ENCODE data around the gene ARL6IP5. TPM values are rescaled to one million over a fixed set of nuclear protein-coding genes. Genes with fewer than 3 reads are reported as not detected.

The ARL6IP5 gene
- total and polyA plus RNA-seq, 12 donors: 100 to 276 (median 185) TPM

- Histone ChIP-seq H3K4me3 (no peak overlapping the region), H3K27ac (no peak overlapping the region), H3K4me1 (replicated peaks in 1 of 2) (peaks cover 0 to 12% of the 10 kb centered on the region in 2 donors), H3K36me3 (replicated peaks in 1 of 2) (no peaks in the 10 kb centered on the region), H3K9me3 (replicated peaks in 1 of 3) (no peaks in the 10 kb centered on the region), H3K27me3 (no peaks in the 10 kb centered on the region)
- WGBS, 4 donors: 0% methylated on average over 1 of the region's 1 CpG
- DNase-seq: peak; percentile 62 to 89 (median 68)
- intact Hi-C loops (cut with DNase I): no loop called here
- TF ChIP-seq, protein P1, sequence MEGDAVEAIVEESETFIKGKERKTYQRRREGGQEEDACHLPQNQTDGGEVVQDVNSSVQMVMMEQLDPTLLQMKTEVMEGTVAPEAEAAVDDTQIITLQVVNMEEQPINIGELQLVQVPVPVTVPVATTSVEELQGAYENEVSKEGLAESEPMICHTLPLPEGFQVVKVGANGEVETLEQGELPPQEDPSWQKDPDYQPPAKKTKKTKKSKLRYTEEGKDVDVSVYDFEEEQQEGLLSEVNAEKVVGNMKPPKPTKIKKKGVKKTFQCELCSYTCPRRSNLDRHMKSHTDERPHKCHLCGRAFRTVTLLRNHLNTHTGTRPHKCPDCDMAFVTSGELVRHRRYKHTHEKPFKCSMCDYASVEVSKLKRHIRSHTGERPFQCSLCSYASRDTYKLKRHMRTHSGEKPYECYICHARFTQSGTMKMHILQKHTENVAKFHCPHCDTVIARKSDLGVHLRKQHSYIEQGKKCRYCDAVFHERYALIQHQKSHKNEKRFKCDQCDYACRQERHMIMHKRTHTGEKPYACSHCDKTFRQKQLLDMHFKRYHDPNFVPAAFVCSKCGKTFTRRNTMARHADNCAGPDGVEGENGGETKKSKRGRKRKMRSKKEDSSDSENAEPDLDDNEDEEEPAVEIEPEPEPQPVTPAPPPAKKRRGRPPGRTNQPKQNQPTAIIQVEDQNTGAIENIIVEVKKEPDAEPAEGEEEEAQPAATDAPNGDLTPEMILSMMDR (IDR thresholded peaks at IDR 0.05): peak; percentile 61 to 94 (median 79)
- TF ChIP-seq POLR2A (IDR thresholded peaks at IDR 0.05): no peak
Observed at GRCh38 chr3:69120879-69121464, 36.2 kb downstream of the ARL6IP5 start.

- peaks cover 0 to 12% of the 10 kb centered on the region in 2 donors for H3K4me1 ChIP-seq (replicated peaks in 1 of 2)
- intact Hi-C loops (cut with DNase I): no loop called here
- WGBS, 4 donors: 75 to 86% (median 79%) methylated on average over 6 of the region's 6 CpGs
- no peaks in the 10 kb centered on the region for H3K9me3 ChIP-seq (replicated peaks in 1 of 3)
- no peaks in the 10 kb centered on the region for H3K36me3 ChIP-seq (replicated peaks in 1 of 2)
- no peaks in the 10 kb centered on the region for H3K27me3 ChIP-seq
- TF ChIP-seq, protein P1 (IDR thresholded peaks at IDR 0.05): no peak
- no peak for TF ChIP-seq POLR2A (IDR thresholded peaks at IDR 0.05)
- no peak for DNase-seq
- H3K27ac ChIP-seq: no peak overlapping the region
- no peak overlapping the region for H3K4me3 ChIP-seq
Observed at GRCh38 chr3:69121513-69121912, 36.8 kb downstream of the ARL6IP5 start.

- Histone ChIP-seq H3K4me1 (replicated peaks in 1 of 2) (peaks cover 0 to 12% of the 10 kb centered on the region in 2 donors), H3K27me3 (no peaks in the 10 kb centered on the region), H3K27ac (peak overlapping the region in 1 of 5 donors; percentile 21), H3K4me3 (no peak overlapping the region), H3K9me3 (replicated peaks in 1 of 3) (no peaks in the 10 kb centered on the region), H3K36me3 (replicated peaks in 1 of 2) (no peaks in the 10 kb centered on the region)
- TF ChIP-seq, protein P1 (IDR thresholded peaks at IDR 0.05): no peak
- no peak for TF ChIP-seq POLR2A (IDR thresholded peaks at IDR 0.05)
- 36 to 48% (median 39%) methylated on average over 8 of the region's 8 CpGs for WGBS, 4 donors
- DNase-seq: no peak
- intact Hi-C loops (cut with DNase I): no loop called here
Observed at GRCh38 chr3:69121950-69122349, 37.2 kb downstream of the ARL6IP5 start.

DNA sequence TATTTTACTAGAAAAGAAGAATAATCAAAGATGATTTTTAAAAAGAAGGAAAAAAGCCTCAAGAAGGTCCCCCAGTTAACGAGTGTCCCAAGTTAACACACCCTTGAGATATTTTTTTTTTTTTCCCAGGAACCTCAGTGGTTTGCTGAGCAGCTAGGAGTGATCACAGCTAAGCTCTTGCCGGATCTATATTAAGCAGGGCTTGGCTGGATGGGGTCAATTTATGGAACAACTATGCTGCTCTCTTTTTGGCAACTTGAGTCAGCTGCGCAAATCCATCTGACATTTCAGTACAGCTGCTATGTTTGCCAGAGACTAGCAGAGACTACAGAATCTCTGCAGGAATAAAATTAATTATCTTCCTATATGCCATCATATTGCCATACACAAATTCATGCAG, 37.7 kb downstream of the ARL6IP5 start, which contains the start of gene LMOD3:
Gene LMOD3 (minus strand): TSS at position 193 of the 400 bp plus-strand sequence. CDS start 209 bp downstream, outside the sequence.
- no peaks in the 10 kb centered on the region for H3K9me3 ChIP-seq (replicated peaks in 1 of 3)
- intact Hi-C loops (cut with DNase I): no loop called here
- H3K27me3 ChIP-seq: no peaks in the 10 kb centered on the region
- H3K36me3 ChIP-seq (replicated peaks in 1 of 2): no peaks in the 10 kb centered on the region
- 71 to 81% (median 75%) methylated on average over 3 of the region's 3 CpGs for WGBS, 4 donors
- H3K27ac ChIP-seq: peak within 1 kb of the TSS in 1 of 5 donors; percentile 21
- no peak within 1 kb of the TSS for H3K4me3 ChIP-seq
- H3K4me1 ChIP-seq (replicated peaks in 1 of 2): peaks cover 0 to 12% of the 10 kb centered on the region in 2 donors
- TF ChIP-seq, protein P1 (IDR thresholded peaks at IDR 0.05): no peak
- TF ChIP-seq POLR2A (IDR thresholded peaks at IDR 0.05): no peak
- no peak for DNase-seq

All from adrenal gland (tissue), 12 donors.